OCI-LY3 (cell line): Measurements from ENCODE around the gene PLPPR3.

ENCODE experiments used
- H2AFZ ChIP-seq: fragments of 200-600, 300-600 bp; shearing (Covaris generic); 2 replicates; pipeline ENCODE4 v1.6.0; 2014; ENCODE audit warnings: antibody characterized with exemption, low read depth, low read length
- H3K27ac ChIP-seq: fragments of 200-600, 300-600 bp; sonication (generic); 2 replicates; pipeline ENCODE4 v1.5.1; 2014; ENCODE audit warnings: mild to moderate bottlenecking, low read length, moderate library complexity, mixed read lengths
- H3K27me3 ChIP-seq: fragments of 200-600, 300-600 bp; sonication (generic); 2 replicates; pipeline ENCODE4 v1.6.1; 2014; ENCODE audit warnings: low read depth, low read length, mixed read lengths
- H3K36me3 ChIP-seq: fragments of 200-600, 300-600 bp; sonication (generic); replicated peaks from 2 replicates; pipeline ENCODE3; 2014; ENCODE audit warnings: low read depth, low read length, mixed read lengths
- H3K4me1 ChIP-seq: fragments of 300-600, 200-600 bp; sonication (generic); 2 replicates; pipeline ENCODE4 v1.6.1; 2014; ENCODE audit warnings: low read length, mixed read lengths
- H3K4me2 ChIP-seq: fragments of 200-600, 300-600 bp; sonication (generic); 2 replicates; pipeline ENCODE4 v1.6.1; 2014; ENCODE audit warnings: low read length, mixed read lengths
- H3K4me3 ChIP-seq: fragments of 300-600, 200-600 bp; sonication (generic); 2 replicates; pipeline ENCODE4 v1.5.1; 2014; ENCODE audit warnings: antibody characterized with exemption, mild to moderate bottlenecking, low read length, moderate library complexity
- H3K79me2 ChIP-seq: fragments of 300-600, 200-600 bp; shearing (Covaris generic); 2 replicates; pipeline ENCODE4 v1.6.1; 2014; ENCODE audit warnings: mild to moderate bottlenecking, low read length, mixed read lengths
- H3K9ac ChIP-seq: fragments of 300-600, 200-600 bp; shearing (Covaris generic); 2 replicates; pipeline ENCODE4 v1.6.0; 2014; ENCODE audit warnings: mild to moderate bottlenecking, low read length, moderate library complexity
- H3K9me3 ChIP-seq: fragments of 200-600, 300-600 bp; shearing (Covaris generic); 2 replicates; pipeline ENCODE4 v1.6.1; 2014; ENCODE audit warnings: low read length, mixed read lengths; ENCODE audit not compliant: insufficient read depth
- H4K20me1 ChIP-seq: fragments of 200-600, 300-600 bp; sonication (generic); 2 replicates; pipeline ENCODE4 v1.6.1; 2016; ENCODE audit warnings: low read length, mixed read lengths; ENCODE audit not compliant: insufficient read depth
- CTCF ChIP-seq: fragments of 200-600, 300-600 bp; sonication (generic); IDR thresholded peaks from 2 replicates; pipeline ENCODE4 v1.5.1; 2014; ENCODE audit warnings: antibody characterized with exemption, low read length, low read depth
- EZH2phosphoT487 ChIP-seq: fragments of 200-600 bp; shearing (Covaris generic); IDR thresholded peaks from 2 replicates; pipeline ENCODE4 v1.6.1; 2018; ENCODE audit warnings: antibody characterized with exemption, mixed run types, low read depth

PLPPR3 gene

GRCh38 chr19:795691-796581 lies 25.8 kb downstream of the PLPPR3 start:
- H3K4me1 ChIP-seq = peaks cover 12% of the 10 kb centered on the region
- H3K27ac ChIP-seq = peak overlapping the region; percentile 58; the same call in 1 of the 2 replicates
- H3K4me2 ChIP-seq = peak overlapping the region; percentile 65
- H3K9ac ChIP-seq = peak overlapping the region; percentile 84
- H3K36me3 ChIP-seq = peaks cover 26% of the 10 kb centered on the region
- peak overlapping the region; percentile 81 for H3K4me3 ChIP-seq
- peaks cover 31% of the 10 kb centered on the region for H4K20me1 ChIP-seq
- H3K27me3 ChIP-seq = no peaks in the 10 kb centered on the region
- TF ChIP-seq EZH2phosphoT487 = no peak
- no peak for TF ChIP-seq CTCF
- H3K9me3 ChIP-seq = no peaks in the 10 kb centered on the region
- no peak overlapping the region for H2AFZ ChIP-seq
- H3K79me2 ChIP-seq = peaks cover 37% of the 10 kb centered on the region

- Histone ChIP-seq H3K4me2 (no peak overlapping the region), H3K9ac (no peak overlapping the region), H3K27ac (no peak overlapping the region)
Observed at GRCh38 chr19:795073-795611, 26.6 kb downstream of the PLPPR3 start.

GRCh38 chr19:793806-794205 lies 27.9 kb downstream of the PLPPR3 start:
- no peak for TF ChIP-seq EZH2phosphoT487
- no peak for TF ChIP-seq CTCF
- H3K4me2 ChIP-seq = no peak overlapping the region

More at GRCh38 chr19:795073-795611, 26.6 kb downstream of the PLPPR3 start:
- no peak overlapping the region for H3K4me3 ChIP-seq
- H3K9me3 ChIP-seq = no peaks in the 10 kb centered on the region
- peaks cover 29% of the 10 kb centered on the region for H3K79me2 ChIP-seq
- H3K36me3 ChIP-seq = peaks cover 19% of the 10 kb centered on the region
- H3K27me3 ChIP-seq = no peaks in the 10 kb centered on the region
- H4K20me1 ChIP-seq = peaks cover 23% of the 10 kb centered on the region
- H2AFZ ChIP-seq = no peak overlapping the region
- TF ChIP-seq CTCF = no peak
- TF ChIP-seq EZH2phosphoT487 = no peak
- H3K4me1 ChIP-seq = peaks cover 10% of the 10 kb centered on the region

GRCh38 chr19:792306-792885 lies 29.4 kb downstream of the PLPPR3 start:
- Histone ChIP-seq H3K27me3 (no peaks in the 10 kb centered on the region), H3K4me2 (no peak overlapping the region), H3K9ac (no peak overlapping the region), H3K4me3 (no peak overlapping the region), H3K4me1 (no peaks in the 10 kb centered on the region; the same call in 1 of the 2 replicates), H3K9me3 (no peaks in the 10 kb centered on the region), H3K79me2 (peaks cover 2% of the 10 kb centered on the region; the same call in 1 of the 2 replicates), H2AFZ (no peak overlapping the region), H3K36me3 (no peaks in the 10 kb centered on the region), H3K27ac (no peak overlapping the region), H4K20me1 (no peaks in the 10 kb centered on the region)
- no peak for TF ChIP-seq EZH2phosphoT487
- no peak for TF ChIP-seq CTCF

More at GRCh38 chr19:793806-794205, 27.9 kb downstream of the PLPPR3 start:
- Histone ChIP-seq H3K36me3 (peaks cover 9% of the 10 kb centered on the region), H2AFZ (no peak overlapping the region), H3K4me3 (no peak overlapping the region), H3K79me2 (peaks cover 16% of the 10 kb centered on the region), H4K20me1 (peaks cover 9% of the 10 kb centered on the region), H3K4me1 (no peaks in the 10 kb centered on the region; the same call in 1 of the 2 replicates), H3K27ac (no peak overlapping the region), H3K9ac (no peak overlapping the region), H3K27me3 (no peaks in the 10 kb centered on the region), H3K9me3 (no peaks in the 10 kb centered on the region)
